CD4-positive, alpha-beta T cell treated with Interleukin-21 for 1 hour (primary cell): ENCODE measurements around the gene DLG4.

Source experiments
- DNase-seq: peaks from one replicate; pipeline ENCODE4 v3.0.0-alpha.2; 2020

Gene DLG4

DNA sequence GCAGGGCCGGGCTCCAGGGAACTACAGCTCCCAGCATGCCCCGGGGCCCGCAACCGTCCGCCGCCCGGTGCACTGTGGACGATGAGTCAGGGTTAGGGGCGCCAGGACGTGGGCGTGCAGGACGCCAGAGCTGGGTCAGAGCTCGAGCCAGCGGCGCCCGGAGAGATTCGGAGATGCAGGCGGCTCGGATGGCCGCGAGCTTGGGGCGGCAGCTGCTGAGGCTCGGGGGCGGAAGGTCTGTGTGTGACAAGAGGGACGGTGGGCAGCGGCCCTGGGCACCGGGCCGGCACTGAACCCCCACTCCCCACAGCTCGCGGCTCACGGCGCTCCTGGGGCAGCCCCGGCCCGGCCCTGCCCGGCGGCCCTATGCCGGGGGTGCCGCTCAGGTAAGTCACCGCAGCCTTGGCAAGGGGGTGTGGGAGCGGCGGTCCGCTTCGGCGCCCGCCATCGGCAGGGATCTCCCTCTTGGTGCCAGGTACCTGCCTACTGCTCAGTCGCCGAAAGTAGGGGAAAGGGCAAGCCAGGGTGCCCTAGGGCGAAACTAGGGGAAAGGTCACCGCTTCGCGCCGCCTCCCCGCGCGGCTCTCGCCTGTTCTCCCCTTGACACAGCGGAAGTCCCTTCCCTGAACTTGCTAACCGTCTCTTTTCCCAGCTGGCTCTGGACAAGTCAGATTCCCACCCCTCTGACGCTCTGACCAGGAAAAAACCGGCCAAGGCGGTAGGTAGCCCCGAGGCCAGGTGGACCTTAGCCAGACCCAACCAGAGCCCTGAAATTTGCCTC lies at the start of gene DLG4, which contains the start of gene ACADVL:
TSS of gene DLG4 (minus strand) at position 25 of the 781 bp plus-strand sequence.
TSS of gene ACADVL (plus strand) at position 127 of the 781 bp plus-strand sequence. CDS start at position 174, 47 bp downstream.
- DNase-seq: peak; percentile 80

DNA sequence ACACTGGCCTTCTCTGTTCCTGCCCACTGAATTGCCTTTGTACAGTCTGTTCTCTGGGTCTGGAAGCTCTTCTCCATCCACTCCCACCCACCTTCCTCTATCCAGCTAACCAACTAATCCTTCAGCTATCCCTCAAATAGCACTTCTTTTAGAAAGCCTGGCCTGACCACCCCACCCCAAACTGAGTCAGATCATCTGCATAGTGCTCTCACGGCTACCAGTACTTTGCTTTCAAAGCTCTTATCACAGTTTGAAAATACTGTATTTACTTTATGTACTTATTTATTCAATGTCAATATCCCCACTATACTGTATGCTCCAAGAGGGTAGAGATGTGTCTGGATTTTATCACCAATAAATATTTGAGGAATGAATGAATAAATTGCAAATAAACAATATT lies 47.1 kb upstream of the DLG4 start:
- DNase-seq: no peak

DNA sequence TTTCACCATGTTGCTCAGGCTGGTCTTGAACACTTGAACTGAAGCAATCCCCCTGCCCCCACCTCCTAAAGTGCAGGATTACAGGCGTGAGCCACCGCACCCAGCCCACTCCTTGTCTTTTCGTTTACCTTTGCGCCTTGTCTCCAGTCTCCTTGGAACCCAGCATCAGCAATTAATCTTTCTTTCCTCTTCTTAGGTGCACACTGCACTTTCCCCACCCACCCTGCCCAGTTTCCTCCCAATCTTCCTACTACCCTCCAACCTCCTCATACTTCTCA lies 44.1 kb upstream of the DLG4 start:
- no peak for DNase-seq

DNA sequence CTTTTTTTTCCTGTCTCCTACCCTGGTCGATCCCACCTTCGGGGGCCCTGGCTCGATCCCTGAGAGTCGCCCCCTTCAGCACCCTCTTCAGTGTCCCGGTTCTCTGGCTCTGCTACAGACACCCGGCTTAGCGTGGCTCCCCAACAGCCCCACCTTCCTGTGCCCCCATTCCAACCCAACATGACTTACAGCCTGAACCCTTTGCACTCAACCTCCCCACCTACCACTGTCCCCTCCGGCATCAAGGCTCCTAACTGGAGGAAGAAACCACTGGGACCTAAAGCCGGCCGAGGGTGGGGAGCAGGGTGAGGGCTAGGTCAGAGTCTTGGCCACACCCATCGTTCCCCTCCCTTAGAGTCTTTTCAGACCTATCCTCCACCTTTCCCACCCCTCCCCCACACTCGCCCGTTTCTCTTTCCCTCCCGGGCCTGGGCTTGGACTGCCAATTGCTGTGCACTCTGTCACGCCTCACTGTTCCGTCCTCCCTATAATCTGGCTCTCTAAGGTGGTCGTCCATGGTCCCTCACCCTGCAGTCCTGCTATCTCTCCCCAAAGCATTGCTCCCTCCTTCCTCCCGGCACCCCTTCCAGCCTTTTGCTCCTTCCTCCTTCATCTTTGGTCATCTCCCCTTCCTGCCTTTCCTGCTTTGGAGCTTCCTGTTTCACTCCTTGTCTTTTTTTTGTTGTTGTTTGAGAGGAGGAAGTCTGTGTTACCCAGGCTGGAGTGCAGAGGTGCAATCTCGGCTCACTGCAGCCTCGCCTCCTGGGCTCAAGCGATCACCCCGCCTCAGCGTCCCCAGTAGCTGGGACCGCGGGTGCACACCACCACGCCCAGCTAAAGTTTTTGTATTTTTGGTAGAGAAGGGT lies 43.5 kb upstream of the DLG4 start:
- no peak for DNase-seq

DNA sequence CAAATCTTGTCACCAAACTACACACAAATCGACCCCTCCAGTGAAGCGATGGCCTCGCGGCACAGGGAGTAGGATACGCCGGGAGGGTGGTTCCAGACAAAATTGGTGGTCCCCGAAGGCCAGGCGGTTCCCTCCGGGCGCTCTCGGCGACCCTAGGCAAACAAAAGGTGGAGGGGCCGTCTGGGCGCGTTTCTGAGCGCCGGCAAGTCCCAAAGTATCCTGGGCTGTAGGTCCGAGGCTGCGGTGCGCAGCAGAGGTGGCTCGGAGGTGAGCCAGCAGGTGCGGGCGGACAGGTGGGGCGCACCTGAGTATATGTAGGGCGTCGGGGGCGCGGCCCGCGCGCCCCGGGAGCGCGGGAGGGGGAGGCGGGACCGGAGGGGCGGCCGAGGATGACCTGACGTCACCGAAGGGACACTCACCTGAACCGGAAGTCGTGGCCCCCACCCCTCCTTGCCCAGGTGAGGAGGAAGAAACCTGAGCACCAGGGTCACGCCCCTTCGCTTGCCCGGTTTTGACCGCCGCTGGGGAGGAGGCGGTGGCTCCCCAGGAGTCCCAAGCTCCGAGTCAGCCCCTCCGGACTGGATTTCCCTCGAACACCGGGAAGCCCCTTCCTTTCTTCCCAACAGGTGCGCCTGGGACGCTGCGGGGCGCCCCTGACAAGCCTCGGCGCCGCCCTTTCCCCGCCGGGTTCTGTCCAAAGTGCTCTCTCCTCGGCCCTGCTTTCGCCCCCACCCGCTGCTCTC lies 42.7 kb upstream of the DLG4 start, which contains the start of gene CLDN7:
TSS of gene CLDN7 (minus strand) at position 287 of the 743 bp plus-strand sequence. CDS start 435 bp downstream, outside the sequence.
- no peak for DNase-seq

GRCh38 chr17:7261379-7262191 lies 41.9 kb upstream of the DLG4 start:
- DNase-seq: no peak

- peak; percentile 44 for DNase-seq
These were observed 41.2 kb upstream of the DLG4 start for GRCh38 chr17:7260651-7261378.

GRCh38 chr17:7260151-7260550 lies 40.5 kb upstream of the DLG4 start:
- no peak for DNase-seq

DNA sequence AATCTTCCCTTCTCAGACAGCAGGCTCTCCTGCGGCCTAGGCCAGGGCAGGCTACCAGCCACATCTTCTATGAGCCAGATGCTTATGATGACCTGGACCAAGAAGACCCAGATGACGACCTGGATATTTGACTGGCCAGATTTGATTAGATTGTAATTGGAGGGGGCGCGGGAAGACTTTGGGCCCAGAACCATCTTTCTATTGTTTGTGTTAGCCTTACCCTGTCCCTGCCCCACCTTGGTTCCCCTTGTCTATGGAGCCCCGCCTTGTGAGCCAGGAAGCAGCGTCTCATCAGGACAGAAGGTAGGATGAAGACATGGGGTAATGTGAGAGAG lies 39.9 kb upstream of the DLG4 start:
- no peak for DNase-seq

DNA sequence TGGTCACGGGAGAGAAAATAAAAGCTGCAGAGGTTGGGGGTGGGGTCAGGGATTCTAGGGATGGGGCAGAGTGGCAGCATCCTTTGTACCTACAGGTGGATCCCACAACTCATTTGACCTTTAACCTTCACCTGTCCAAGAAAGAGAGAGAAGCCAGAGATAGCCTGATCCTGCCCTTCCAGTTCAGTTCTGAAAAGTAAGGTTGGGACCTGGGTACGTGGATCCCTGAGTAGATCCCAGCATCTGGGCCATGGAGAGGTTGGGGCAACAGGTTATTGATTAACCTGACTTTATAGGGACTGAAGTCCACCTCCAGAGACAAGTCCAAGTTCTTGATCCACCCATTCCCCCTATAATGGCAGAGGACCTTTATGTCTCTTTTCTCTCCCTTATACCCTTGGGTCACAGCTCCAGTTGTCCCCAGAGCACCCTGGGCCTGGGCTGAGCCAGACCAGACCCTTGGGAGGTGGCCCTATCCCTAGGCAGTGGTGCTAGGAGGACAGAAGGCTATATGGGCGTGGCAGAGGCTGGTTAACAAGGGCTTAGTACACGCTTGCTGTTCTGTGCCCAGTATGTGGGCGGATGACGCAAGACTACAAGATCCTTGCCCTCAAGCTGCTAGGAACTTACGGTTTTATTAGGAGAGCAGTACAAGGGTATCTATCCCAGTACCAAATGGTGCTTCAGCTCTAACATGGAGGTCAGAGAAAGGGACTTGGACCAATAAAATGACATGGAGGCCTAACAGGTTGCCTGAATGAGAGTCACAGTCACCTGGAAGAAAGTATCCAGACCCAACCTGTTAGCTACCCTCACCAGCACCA lies 39.3 kb upstream of the DLG4 start:
- DNase-seq: no peak

DNA sequence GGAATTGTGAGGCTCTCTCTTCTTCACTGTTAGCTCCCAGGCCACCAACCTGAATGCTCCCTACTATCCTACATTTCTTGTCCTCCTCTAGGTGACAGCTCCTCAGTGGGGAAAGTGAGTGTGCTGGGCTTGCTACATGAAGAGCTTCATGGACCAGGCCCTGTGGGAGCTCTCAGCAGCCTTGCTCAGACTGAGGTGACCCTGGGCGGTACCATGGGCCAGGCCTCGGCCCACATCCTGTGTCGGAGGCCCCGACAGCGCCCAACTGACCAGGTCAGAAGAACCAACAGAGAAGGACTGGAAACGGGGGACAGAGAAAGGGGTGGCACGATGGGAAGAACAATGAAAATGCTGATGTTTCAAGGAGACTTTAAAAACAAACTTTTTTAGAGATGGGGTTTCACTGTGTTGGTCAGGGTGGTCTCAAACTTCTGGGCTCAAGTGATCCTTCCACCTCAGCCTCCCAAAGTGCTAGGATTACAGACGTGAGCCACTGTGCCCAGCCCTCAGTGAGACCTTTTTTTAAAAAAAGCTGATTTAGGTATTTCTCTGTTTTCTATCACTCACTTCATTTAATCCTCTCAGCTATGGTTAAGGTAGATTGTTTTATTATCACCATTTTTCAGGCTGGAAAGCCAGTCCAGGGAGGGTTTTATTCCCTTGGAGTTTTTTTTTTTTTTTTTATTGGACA lies 37.3 kb upstream of the DLG4 start:
- no peak for DNase-seq

DNA sequence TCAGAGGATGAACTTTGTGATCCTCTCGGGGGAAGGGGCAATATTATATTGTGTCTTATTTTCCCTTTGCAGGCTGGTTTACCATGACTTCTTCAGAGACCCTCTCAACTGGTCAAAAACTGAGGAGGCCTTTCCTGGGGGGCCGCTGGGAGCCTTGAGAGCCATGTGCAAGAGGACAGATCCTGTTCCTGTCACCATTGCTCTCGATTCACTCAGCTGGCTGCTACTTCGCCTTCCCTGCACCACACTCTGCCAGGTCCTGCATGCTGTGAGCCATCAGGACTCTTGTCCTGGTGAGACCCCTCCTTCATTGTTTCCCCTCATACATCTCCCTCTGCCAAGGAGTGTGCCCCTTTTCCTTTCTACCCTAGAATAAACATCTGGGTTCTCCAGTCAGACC lies 34.9 kb upstream of the DLG4 start:
- DNase-seq: no peak

DNA sequence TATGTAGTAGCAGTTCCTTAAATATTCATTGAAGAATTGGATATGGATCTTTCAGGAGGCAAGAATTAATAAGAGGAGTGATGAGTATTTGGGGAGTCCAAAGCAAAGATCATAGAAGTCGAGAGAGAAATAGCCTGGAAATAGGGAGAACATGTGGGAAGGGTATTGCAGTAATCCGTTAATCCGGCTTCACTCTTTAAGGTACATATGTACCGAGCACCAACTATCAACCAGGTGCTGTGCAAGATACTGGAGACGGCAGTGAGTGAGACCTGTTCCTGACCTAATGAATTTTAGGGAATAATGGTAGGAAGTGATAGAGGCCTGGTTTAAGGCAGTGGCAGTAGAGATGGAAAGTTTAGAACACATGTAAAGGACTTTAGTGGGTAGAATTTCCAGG lies 33.4 kb upstream of the DLG4 start:
- no peak for DNase-seq

- DNase-seq: peak; percentile 91
These were observed 32.8 kb upstream of the DLG4 start, which contains the start of gene ELP5 for GRCh38 chr17:7252176-7253043. Gene ELP5 (plus strand): TSS chr17:7252215. CDS start chr17:7252551, 336 bp downstream.

DNA sequence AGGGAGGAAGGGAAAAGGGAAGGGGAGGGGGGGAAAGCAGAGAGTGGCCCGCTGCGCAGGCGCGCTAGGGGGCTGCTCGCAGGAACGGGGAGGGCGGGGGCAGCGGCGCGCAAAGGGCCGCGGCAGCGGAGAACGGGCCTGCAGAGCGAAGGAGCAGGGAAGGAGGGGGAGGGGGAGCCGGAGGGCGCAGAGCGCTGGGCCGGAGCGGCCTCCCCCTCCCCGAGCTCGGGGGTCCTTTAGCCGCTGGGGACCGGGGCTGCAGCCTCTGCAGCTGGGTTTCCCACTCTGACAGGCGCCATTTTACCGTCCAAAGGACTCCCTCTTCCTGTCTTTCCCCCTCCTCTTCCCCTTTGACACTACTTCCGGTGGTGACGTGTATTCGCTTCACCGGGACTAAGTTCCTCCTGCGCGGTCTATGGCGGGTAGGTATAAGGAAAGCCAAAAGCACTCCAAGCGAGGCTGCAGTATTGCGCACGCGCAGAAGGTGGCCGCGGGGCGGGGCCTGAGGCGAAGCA lies 32.1 kb upstream of the DLG4 start, which contains the start of gene CTDNEP1:
TSS of gene CTDNEP1 (minus strand) at position 74 of the 515 bp plus-strand sequence. CDS start 438 bp downstream, outside the sequence.
- DNase-seq: peak; percentile 99

DNA sequence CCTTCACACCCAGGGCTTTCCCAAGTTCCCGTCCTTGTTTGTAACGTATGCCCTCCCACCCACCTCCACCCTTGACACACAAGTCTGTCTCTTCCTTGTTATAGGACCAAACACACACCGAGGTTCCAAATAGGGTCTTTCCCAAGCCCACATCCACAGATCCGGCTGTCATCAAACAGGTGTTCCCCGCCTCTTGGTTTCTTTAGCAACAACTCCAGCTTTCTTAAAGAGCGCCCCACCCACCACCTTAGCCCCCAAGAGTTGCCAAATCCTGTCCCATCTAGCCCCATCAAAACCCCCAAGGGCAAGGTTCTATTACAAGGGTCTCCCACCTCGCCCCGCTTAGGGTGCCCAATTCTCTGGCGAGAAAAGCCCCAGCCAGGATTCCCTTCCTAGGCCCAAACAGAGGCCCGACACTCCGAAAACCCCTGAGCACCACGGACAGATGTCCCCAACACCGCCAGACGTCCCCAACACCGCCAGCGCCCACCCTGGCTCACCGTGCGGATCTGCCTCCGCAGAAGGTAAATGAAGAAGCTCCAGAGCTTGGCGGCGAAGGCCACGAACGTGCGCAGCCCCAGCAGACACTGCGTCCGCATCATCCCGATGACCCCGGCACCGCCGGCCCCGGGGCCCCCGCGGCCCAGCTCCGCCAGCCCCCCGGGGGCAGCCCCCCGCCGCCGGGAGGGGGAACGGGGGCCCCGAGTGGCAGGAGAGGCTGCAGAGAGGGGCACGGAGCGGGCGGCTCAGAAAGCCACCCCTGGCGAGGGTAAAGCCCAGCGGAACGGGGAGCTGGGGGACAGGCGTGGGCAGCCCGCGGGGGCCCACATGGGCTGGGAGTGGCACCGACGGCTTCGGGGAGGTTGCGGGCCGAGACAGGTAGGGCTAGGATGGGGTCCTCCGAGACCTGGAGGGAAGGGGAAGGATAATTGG lies 31.3 kb upstream of the DLG4 start:
- DNase-seq: peak; percentile 77

DNA sequence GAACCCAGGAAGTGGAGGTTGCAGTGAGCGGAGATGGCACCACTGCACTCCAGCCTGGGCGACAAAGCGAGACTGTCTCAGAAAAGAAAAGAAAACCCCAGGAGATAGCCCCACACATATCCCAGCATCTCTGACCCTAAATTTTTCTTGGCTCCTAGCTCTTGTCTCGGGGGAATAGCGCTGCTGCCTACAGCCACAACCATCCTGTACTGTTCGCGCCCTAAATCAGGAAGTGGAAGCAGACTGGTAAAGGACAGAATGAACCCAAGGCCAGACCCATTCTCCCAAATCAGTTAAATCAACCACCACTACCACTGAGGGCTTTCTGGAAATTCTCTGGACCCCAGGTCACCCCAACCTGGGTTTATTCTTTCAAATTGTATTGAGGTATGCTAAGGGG lies 30.2 kb upstream of the DLG4 start:
- DNase-seq: no peak

DNA sequence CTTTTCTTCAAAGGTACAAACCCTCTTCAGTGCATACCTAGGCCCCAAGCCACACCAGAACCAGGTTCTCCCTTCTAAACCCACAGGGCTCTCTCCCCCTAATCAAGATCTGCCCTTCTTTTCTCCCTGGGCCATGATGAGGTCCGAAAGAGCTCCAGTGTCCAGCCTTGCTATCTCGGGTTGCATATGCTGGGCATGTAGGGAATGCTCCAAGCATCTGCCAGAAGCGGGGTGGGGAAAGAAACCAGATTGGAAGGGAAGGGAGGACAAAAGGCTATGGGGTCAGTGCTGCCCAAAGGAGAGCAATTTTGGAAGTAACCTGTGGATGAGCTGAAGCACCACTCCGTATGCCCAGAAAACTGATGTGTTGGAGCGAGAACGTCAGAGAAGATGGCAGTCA lies 29.6 kb upstream of the DLG4 start:
- DNase-seq: no peak
